ENCODE data around the gene CETN1. TPM values are rescaled to one million over a fixed set of nuclear protein-coding genes. Genes with fewer than 3 reads are reported as not detected.

Gene CETN1
- total RNA-seq, result not detected

- no peak within 1 kb of the TSS for H3K27ac ChIP-seq
- no peaks in the 10 kb centered on the region for H3K27me3 ChIP-seq
- intact Hi-C loops (cut with DNase I), result no loop called here
- no peaks in the 10 kb centered on the region for H3K4me1 ChIP-seq
- no peak within 1 kb of the TSS for H3K4me3 ChIP-seq
- no peak for TF ChIP-seq CTCF (IDR thresholded peaks at IDR 0.05)
- no peak for DNase-seq
- H3K36me3 ChIP-seq, result no peaks in the 10 kb centered on the region
- no peaks in the 10 kb centered on the region for H3K9me3 ChIP-seq
- no peak within 1 kb of the TSS for H3K9ac ChIP-seq (ENCODE audit: low read depth in 2 of 2, low read length in 2 of 2)
Observed at GRCh38 chr18:580154-580553, at the start of gene CETN1. CETN1 (plus strand) TSS chr18:580380; CDS start chr18:580409, 29 bp downstream.

GRCh38 chr18:532018-532417 is 48.2 kb upstream of the CETN1 start:
- Histone ChIP-seq H3K4me3 (no peak overlapping the region), H3K27ac (no peak overlapping the region), H3K9ac (ENCODE audit: low read depth in 2 of 2, low read length in 2 of 2) (no peak overlapping the region), H3K9me3 (no peaks in the 10 kb centered on the region), H3K36me3 (no peaks in the 10 kb centered on the region), H3K4me1 (no peaks in the 10 kb centered on the region), H3K27me3 (no peaks in the 10 kb centered on the region)
- TF ChIP-seq CTCF (IDR thresholded peaks at IDR 0.05), result no peak
- DNase-seq, result no peak
- intact Hi-C loops (cut with DNase I), result no loop called here

- Histone ChIP-seq H3K27me3 (no peaks in the 10 kb centered on the region), H3K4me1 (no peaks in the 10 kb centered on the region), H3K9me3 (no peaks in the 10 kb centered on the region), H3K27ac (no peak overlapping the region), H3K36me3 (no peaks in the 10 kb centered on the region), H3K4me3 (no peak overlapping the region), H3K9ac (ENCODE audit: low read depth in 2 of 2, low read length in 2 of 2) (no peak overlapping the region)
- no peak for TF ChIP-seq CTCF (IDR thresholded peaks at IDR 0.05)
- intact Hi-C loops (cut with DNase I), result no loop called here
- no peak for DNase-seq
Observed at GRCh38 chr18:532632-533031, 47.5 kb upstream of the CETN1 start.

GRCh38 chr18:533995-534601 is 46.1 kb upstream of the CETN1 start:
- Histone ChIP-seq H3K27ac (no peak overlapping the region), H3K4me3 (no peak overlapping the region), H3K9me3 (no peaks in the 10 kb centered on the region), H3K4me1 (no peaks in the 10 kb centered on the region), H3K36me3 (no peaks in the 10 kb centered on the region), H3K9ac (ENCODE audit: low read depth in 2 of 2, low read length in 2 of 2) (no peak overlapping the region), H3K27me3 (no peaks in the 10 kb centered on the region)
- intact Hi-C loops (cut with DNase I), result no loop called here
- no peak for DNase-seq
- no peak for TF ChIP-seq CTCF (IDR thresholded peaks at IDR 0.05)

- Histone ChIP-seq H3K9me3 (no peaks in the 10 kb centered on the region), H3K9ac (ENCODE audit: low read depth in 2 of 2, low read length in 2 of 2) (no peak overlapping the region), H3K36me3 (no peaks in the 10 kb centered on the region), H3K4me1 (no peaks in the 10 kb centered on the region), H3K4me3 (no peak overlapping the region), H3K27ac (no peak overlapping the region), H3K27me3 (no peaks in the 10 kb centered on the region)
- no peak for TF ChIP-seq CTCF (IDR thresholded peaks at IDR 0.05)
- intact Hi-C loops (cut with DNase I), result no loop called here
- no peak for DNase-seq
Observed at GRCh38 chr18:543447-544078, 36.6 kb upstream of the CETN1 start.
